HG02970 (cell line): ENCODE measurements around the gene ADGRL2.

ENCODE experiments used
- ATAC-seq: cut with Tn5 transposase; IDR thresholded peaks from one replicate; pipeline ENCODE4 v1.9.1; 2021; ENCODE audit warnings: mild to moderate bottlenecking, moderate library complexity, moderate number of reproducible peaks; ENCODE audit not compliant: unreplicated experiment, low FRiP score

Gene ADGRL2

GRCh38 chr1:81800695-81801650, at the start of gene ADGRL2:
ADGRL2 (plus strand) TSS chr1:81800934; CDS start chr1:81836985, 36,051 bp downstream.
- peak; percentile 45 for ATAC-seq

DNA sequence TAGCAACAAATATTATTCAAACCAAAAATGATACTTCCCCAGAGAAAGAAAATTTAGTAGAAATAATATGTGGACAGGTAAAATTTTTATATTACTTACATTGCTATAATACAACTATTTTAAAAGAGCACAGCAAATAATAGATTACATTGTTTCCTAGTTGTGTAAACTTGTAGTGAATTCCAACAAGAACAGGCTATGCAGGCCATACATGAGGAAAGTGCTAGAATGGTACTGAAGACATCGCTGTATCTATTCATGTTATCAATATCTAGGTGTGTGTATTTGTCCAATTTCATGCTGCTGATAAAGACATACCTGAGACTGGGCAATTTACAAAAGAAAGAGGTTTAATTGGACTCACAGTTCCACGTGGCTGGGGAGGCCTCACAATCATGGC, 47.9 kb upstream of the ADGRL2 start:
- no peak for ATAC-seq

DNA sequence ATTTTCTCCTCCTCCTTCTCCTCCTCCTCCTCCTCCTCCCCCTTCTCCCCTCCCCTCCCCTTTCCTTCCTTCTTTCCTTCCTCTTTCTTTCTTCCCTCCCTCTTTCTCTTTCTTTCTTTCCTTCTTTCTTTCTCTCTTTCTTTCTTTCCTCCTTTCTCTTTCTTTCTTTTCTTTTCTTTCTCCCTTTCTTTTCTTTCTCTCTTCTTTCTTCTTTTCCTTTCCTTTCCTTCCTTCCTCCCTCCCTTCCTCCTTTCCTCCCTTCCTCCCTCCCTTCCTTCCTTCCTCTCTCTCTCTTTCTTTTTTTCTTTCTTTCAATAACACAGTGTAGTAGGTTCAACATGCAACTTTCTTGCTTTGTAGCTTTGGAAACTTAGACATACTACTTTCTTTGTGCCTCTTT, 46.3 kb upstream of the ADGRL2 start:
- ATAC-seq, result no peak

DNA sequence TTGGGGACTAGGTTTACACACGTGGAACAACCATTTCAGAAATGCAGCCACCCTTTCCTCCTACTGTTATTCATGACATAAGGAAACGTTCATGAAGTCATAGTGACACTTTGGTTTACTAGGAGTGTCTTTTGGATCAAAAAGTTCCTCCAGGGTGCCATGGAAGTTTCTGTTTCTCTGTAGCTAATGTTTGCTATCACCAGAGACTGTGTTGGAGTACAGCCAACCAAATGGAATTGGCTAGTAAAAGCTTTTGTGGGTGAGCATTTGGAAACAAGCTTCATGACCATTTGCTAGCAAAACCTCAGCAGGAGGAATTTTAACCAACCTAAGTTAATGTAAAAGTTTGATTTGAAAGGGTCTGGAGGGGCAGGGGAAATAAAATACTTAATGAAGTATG, 43.9 kb upstream of the ADGRL2 start:
- no peak for ATAC-seq

- no peak for ATAC-seq
Measured at GRCh38 chr1:81757398-81758020, 43.2 kb upstream of the ADGRL2 start.

GRCh38 chr1:81758181-81758580, 42.6 kb upstream of the ADGRL2 start:
- no peak for ATAC-seq

DNA sequence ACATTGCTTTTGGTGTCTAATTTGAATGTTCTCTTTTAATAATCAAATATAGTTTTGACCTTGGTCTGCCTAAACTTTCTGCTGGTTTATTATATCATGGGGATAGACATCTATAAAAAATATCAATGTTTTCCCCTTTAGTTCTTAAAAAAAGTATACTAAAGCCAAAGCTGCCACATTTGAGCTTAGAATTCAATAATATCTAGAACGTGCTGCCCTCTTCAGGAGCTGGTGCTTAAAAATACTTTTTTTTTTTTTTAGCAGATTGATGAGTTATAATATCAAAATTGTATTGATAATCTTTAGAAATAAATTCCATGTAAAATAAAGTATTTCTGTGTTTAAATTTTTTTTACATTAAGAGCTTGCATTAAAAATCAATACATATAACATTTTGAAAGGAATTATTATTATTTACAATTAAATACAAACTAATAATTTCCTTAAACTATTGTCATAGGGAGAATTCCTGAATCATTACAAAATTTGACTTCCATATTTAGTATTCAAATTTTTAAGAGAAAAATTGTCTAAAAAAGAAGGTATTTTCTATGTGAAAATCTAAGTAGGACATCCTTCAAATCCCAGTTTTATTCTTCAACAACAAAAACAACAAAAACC, 40.1 kb upstream of the ADGRL2 start:
- ATAC-seq, result no peak

- ATAC-seq, result no peak
Measured at GRCh38 chr1:81775510-81775909, 25.2 kb upstream of the ADGRL2 start.

GRCh38 chr1:81780705-81781454, 19.9 kb upstream of the ADGRL2 start:
- no peak for ATAC-seq

DNA sequence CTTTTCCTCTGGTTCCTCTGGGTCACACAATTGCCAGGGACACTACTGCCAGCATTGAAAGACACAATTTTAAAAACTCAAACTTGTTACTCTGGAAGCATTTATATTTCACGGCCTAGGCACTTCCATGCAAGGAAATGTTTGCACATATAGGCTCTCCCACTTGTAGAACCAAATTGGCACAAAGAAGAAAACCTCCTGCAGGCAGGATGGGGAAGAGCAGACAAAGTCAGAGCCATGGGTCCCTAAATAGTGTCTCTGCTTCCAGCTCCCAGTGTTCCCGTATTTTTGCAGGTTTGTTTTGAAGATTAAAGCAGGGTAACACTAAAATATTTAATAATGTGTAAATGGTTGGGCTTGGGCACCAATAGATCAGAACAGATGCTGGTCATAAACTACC, 19.0 kb upstream of the ADGRL2 start:
- no peak for ATAC-seq

- no peak for ATAC-seq
Measured at GRCh38 chr1:81792184-81792583, 8.6 kb upstream of the ADGRL2 start.

DNA sequence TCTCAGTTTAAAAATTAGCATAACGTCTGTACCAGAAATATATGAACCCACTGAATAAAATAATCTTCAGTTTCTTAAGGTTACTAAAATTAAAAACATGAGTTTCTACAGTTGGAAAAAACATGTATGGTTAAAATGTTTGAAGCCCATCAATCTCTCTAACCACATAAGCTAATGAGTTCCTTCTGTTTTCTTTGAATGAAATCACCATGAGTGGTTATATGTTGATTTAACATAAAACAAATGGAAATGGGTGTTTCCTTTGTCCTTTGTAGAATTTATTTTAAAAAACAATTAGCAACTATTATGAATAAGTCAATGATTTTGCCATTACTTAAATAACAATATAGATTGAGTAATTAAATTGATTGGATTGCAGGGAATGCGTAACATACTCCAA, 3.0 kb upstream of the ADGRL2 start:
- no peak for ATAC-seq

DNA sequence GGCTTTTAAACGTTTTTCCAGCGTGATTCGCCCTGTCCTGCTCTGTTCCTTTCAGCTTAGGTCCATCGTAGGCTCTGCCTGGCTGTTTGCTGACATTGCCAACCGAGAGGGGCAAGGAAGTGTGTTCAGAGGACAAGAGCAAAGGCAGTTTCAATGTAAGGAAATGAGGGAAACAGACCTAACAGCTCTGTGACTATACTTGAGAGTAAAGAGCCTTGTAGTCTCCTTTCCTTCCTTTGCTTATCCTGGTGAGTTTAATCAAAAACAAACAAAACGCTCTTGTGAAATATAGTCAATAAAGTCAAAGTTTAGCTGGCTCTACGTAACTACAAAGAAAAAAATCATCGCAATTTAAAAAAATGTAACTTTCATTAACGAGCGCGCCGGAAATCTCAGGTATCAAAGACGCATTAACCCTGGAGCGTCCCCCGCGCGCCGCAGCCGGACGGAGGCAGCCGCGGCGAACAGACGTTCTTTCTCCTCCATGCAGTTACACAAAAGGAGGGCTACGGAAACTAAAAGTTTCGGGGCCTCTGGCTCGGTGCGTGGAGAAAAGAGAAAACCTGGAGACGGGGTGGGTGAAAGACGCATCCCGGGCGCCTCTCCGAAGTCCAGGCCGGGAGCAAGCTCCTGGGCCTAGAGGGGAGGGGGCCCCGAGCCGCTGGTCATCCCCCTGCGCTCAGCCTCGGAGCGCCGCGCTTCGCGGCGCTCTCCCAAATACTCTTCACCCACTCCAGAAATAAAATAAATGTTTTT, 617 bp upstream of the ADGRL2 start:
- ATAC-seq, result no peak

DNA sequence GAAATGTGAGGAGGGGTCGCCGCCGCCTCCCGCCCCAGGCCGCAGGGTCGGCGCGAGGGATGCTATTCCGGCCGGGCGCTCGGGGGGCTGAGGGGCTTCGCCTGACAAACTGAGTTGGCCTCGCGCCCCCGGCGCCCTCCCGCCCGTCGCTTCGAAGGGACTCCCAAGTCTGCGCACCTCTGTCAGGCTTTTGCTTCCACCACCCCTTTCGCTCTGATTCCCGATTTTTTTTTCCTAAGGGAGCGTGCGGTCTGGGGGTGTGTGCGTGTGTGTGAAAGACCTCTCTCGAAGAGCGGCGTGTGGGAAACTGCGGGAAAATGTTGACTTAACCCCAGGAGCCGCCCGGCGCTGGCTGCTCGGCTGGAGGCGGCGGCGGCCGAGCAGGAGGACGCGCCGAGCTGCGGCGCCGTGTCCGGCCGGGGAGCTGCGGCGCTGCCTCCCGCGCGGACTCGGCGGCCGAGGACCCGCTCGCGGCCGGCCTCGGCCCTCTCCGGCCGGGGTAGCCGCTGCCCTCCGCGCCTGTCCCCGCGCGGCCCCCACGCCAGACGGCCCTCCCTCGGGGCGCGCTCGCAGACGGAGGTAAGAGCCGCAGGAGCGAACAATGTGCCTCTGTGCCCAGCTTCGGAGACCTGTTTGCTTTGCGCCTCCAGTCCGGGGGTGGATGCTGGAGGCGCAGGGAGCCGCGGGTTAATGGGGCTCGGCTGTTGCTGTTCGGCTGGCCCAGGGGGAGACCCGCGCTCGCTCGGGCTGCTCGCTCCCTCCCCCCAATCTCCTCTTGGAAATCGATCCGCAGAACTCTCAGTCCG, 1.1 kb downstream of the ADGRL2 start:
- ATAC-seq, result no peak

DNA sequence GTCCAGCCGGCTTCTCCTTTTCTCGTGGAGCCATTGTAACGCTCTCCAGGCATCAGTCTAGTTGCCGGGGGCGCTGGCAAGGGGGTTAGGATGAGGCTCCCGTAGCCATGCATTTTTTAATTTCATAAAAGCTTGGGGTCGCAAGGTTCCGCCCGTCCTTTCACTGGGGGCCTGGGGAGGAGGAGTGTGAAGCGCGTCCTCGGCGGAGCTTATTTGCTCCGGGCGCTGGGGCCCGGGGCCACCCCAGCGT, 1.6 kb downstream of the ADGRL2 start:
- no peak for ATAC-seq

DNA sequence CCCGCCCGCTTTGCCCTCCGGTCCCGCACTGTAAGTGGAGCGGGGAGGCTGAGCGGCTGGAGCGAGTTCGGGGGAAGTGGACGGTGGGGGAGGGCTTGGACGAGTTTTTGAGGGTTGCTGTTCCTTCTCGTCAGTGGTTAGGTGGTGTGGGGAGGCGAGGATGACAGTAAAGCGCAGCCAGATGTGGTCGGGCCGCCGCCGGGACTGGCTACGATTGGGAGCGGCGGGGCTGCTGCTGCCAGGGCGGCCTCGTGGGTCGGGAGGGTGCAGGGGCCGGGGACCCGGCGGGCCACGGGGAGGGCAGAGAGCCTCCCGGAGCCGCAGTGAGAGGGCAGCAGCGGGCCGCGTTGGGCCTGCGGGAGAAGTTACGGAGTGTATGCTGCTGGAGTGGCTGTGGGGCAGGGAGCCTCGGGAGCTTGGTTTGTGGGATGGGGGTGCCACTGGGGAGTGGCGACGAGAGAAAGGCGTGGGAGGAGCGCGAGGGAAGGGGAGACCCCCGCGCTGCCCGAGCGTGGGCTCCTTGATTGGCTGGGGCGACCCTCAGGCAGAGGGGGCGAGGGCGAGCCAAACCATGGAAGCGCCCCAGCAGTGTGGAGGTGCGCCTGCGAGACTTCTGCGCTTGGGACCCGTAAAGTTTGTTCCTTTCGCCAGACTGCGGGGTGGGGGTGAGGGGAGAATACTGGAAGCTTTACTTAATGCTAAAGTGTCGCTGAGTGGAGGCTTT, 2.1 kb downstream of the ADGRL2 start:
- ATAC-seq, result no peak

GRCh38 chr1:81803431-81804110, 2.8 kb downstream of the ADGRL2 start:
- no peak for ATAC-seq

- ATAC-seq, result no peak
Measured at GRCh38 chr1:81804312-81804711, 3.6 kb downstream of the ADGRL2 start.
